ENCODE results near the gene SLC4A7. TPM values are rescaled to one million over a fixed set of nuclear protein-coding genes. Genes with fewer than 3 reads are reported as not detected.
"Not testable (repeated sequence)": the region's sequence is repeated elsewhere in the genome, so short reads cannot be mapped to it uniquely, and the experiment has no call there.

SLC4A7 gene
- polyA plus RNA-seq, 4 donors = 13.8 to 53.0 (median 28.4) TPM

DNA sequence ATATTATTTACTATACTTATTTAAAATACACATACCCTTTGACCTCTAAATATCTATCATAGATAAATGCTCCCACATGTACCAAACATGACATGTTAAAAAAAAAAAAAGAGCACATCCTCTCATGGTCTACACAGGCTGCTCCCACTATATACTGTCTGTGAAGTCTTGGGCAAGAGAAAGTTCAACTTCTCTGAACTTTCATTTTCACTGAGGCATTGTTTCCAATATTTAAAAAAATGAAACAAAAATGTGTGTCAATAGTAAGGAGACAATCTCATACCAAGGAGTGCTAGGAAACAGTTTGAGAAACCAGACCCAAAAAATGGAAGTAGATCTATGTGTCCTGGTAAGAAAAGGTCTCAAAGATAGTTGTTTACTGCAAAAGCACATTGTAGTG is 29.3 kb downstream of the SLC4A7 start:
- Histone ChIP-seq H3K27ac (ENCODE audit: low read depth in 1 of 3, low read length in 2 of 3) (no peak overlapping the region), H3K36me3 (ENCODE audit: control insufficient read depth in 3 of 3, insufficient read depth in 2 of 3, low read depth in 1 of 3, low read length in 3 of 3) (peaks cover 0 to 4% (median 0%) of the 10 kb centered on the region in 3 donors), H3K4me1 (ENCODE audit: control insufficient read depth in 3 of 3, insufficient read depth in 2 of 3, low read depth in 1 of 3, low read length in 2 of 3) (peaks cover 0 to 5% (median 0%) of the 10 kb centered on the region in 3 donors), H3K27me3 (ENCODE audit: control insufficient read depth in 3 of 3, insufficient read depth in 3 of 3, low read length in 3 of 3) (no peaks in the 10 kb centered on the region), H3K4me3 (ENCODE audit: low read depth in 1 of 3, low read length in 3 of 3) (no peak overlapping the region), H3K9me3 (ENCODE audit: control insufficient read depth in 2 of 2, insufficient read depth in 1 of 2, low read depth in 1 of 2, low read length in 1 of 2) (no peaks in the 10 kb centered on the region)
- FAIRE-seq (peak; percentile 33), DNase-seq (peak; percentile 5 to 16)

DNA sequence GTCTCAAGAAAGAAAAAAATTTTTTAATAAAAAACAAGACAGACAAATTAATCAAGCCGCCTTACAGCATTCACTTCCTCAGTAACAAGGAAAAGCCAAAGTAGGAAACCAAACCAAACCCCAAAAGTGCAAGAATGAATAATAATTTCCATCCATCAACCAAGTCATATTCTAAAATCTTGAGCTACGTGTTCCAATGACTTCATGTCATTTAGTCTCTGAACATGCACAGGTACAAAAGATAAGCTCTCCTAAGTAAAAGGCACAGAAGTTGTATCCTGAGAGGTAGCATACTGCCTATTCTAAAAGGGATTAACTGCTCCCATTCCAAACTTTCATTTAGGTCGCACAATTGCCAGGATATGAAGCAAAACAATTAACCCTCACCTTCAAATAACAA is 29.7 kb downstream of the SLC4A7 start:
- H3K27ac ChIP-seq (ENCODE audit: low read depth in 1 of 3, low read length in 2 of 3) = no peak overlapping the region
- no peak overlapping the region for H3K4me3 ChIP-seq (ENCODE audit: low read depth in 1 of 3, low read length in 3 of 3)
- no peak for DNase-seq
- H3K27me3 ChIP-seq (ENCODE audit: control insufficient read depth in 3 of 3, insufficient read depth in 3 of 3, low read length in 3 of 3) = no peaks in the 10 kb centered on the region
- no peaks in the 10 kb centered on the region for H3K9me3 ChIP-seq (ENCODE audit: control insufficient read depth in 2 of 2, insufficient read depth in 1 of 2, low read depth in 1 of 2, low read length in 1 of 2)
- WGBS, 3 donors = 82 to 86% (median 82%) methylated on average over 3 of the region's 3 CpGs
- H3K4me1 ChIP-seq (ENCODE audit: control insufficient read depth in 3 of 3, insufficient read depth in 2 of 3, low read depth in 1 of 3, low read length in 2 of 3) = peaks cover 0 to 5% (median 0%) of the 10 kb centered on the region in 3 donors
- H3K36me3 ChIP-seq (ENCODE audit: control insufficient read depth in 3 of 3, insufficient read depth in 2 of 3, low read depth in 1 of 3, low read length in 3 of 3) = peaks cover 0 to 4% (median 0%) of the 10 kb centered on the region in 3 donors
- FAIRE-seq = no peak

DNA sequence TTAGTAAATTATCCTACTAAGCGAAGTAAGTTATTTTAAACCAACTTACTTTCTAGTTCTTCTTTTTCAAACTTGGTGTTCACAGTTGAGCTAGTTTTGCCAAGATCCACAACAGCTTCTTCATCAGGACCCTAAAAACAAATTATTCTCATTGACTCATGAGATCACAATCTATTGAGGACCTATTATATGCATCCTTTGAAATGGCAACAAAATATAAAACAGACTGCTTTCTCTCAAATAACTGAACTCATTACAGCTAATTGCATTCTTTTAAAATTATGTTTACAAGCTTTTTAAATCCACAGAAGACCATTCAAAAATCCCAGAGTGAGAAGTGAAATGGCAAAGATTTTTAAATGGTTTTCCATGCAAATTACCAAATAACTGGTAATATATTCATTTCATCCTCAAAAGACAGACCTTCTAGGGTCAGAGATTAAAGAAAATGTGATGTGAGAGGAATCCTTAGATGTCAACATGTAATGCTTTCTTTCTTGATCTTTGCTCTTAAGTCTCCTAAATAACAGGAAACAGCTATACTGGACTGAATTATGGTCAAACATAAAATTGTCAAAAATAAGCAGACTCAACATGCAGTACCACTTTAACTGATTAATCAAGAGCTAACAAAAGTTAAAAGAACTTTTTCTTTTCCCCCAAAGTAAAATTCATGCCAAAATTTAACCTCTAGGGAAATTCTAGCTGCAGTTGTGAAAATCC is 31.7 kb downstream of the SLC4A7 start:
- DNase-seq = no peak
- no peak for FAIRE-seq
- no peaks in the 10 kb centered on the region for H3K27me3 ChIP-seq (ENCODE audit: control insufficient read depth in 3 of 3, insufficient read depth in 3 of 3, low read length in 3 of 3)
- peaks cover 0 to 6% (median 0%) of the 10 kb centered on the region in 3 donors for H3K36me3 ChIP-seq (ENCODE audit: control insufficient read depth in 3 of 3, insufficient read depth in 2 of 3, low read depth in 1 of 3, low read length in 3 of 3)
- no peak overlapping the region for H3K27ac ChIP-seq (ENCODE audit: low read depth in 1 of 3, low read length in 2 of 3)
- peaks cover 0 to 5% (median 0%) of the 10 kb centered on the region in 3 donors for H3K4me1 ChIP-seq (ENCODE audit: control insufficient read depth in 3 of 3, insufficient read depth in 2 of 3, low read depth in 1 of 3, low read length in 2 of 3)
- 87 to 98% (median 93%) methylated on average over 1 of the region's 1 CpG for WGBS, 3 donors
- H3K9me3 ChIP-seq (ENCODE audit: control insufficient read depth in 2 of 2, insufficient read depth in 1 of 2, low read depth in 1 of 2, low read length in 1 of 2) = no peaks in the 10 kb centered on the region
- H3K4me3 ChIP-seq (ENCODE audit: low read depth in 1 of 3, low read length in 3 of 3) = no peak overlapping the region

DNA sequence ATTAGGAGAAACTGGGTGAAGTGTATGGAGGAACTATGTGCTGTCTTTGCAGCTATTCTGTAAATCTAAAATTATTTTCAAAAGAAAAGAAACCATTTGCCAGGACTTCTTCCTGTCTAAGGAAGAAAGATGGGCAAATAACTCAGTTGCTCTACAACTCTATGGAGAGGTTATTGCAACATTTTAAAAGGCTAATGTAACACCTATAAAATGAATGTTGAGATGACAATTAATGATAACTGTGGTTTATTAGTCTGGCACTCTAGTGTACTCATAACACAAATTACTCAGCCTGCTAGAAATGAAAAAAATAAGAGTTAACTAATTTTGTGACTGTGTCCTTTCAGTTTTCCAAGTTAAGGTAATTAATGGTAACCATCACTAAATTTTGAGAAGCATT is 32.3 kb downstream of the SLC4A7 start:
- Histone ChIP-seq H3K4me1 (ENCODE audit: control insufficient read depth in 3 of 3, insufficient read depth in 2 of 3, low read depth in 1 of 3, low read length in 2 of 3) (peaks cover 0 to 5% (median 0%) of the 10 kb centered on the region in 3 donors), H3K9me3 (ENCODE audit: control insufficient read depth in 2 of 2, insufficient read depth in 1 of 2, low read depth in 1 of 2, low read length in 1 of 2) (no peaks in the 10 kb centered on the region), H3K27me3 (ENCODE audit: control insufficient read depth in 3 of 3, insufficient read depth in 3 of 3, low read length in 3 of 3) (no peaks in the 10 kb centered on the region), H3K36me3 (ENCODE audit: control insufficient read depth in 3 of 3, insufficient read depth in 2 of 3, low read depth in 1 of 3, low read length in 3 of 3) (peaks cover 0 to 8% (median 2%) of the 10 kb centered on the region in 3 donors), H3K4me3 (ENCODE audit: low read depth in 1 of 3, low read length in 3 of 3) (no peak overlapping the region), H3K27ac (ENCODE audit: low read depth in 1 of 3, low read length in 2 of 3) (no peak overlapping the region)
- no peak for DNase-seq
- FAIRE-seq = no peak

DNA sequence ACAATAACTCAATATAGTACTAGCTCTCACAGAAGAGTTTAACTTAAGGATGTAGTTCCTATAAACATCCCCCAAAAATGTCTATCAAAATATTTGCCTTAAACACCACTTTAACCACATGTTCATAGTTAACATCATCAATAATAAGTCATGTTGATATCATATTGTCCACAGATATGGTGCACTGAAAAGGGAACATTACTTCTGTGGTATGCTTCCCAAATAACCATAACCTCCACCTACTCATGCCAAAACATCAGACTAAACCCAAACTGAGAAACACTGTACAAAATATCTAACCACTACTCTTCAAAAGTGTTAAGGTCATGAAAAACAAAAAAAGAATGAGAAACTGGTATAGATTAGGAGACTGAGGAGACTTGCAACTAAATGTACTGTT is 32.9 kb downstream of the SLC4A7 start:
- H3K4me1 ChIP-seq (ENCODE audit: control insufficient read depth in 3 of 3, insufficient read depth in 2 of 3, low read depth in 1 of 3, low read length in 2 of 3) = peaks cover 0 to 5% (median 0%) of the 10 kb centered on the region in 3 donors
- H3K27ac ChIP-seq (ENCODE audit: low read depth in 1 of 3, low read length in 2 of 3) = no peak overlapping the region
- H3K4me3 ChIP-seq (ENCODE audit: low read depth in 1 of 3, low read length in 3 of 3) = no peak overlapping the region
- no peaks in the 10 kb centered on the region for H3K27me3 ChIP-seq (ENCODE audit: control insufficient read depth in 3 of 3, insufficient read depth in 3 of 3, low read length in 3 of 3)
- FAIRE-seq (no peak), DNase-seq (no peak)
- no peaks in the 10 kb centered on the region for H3K9me3 ChIP-seq (ENCODE audit: control insufficient read depth in 2 of 2, insufficient read depth in 1 of 2, low read depth in 1 of 2, low read length in 1 of 2)
- H3K36me3 ChIP-seq (ENCODE audit: control insufficient read depth in 3 of 3, insufficient read depth in 2 of 3, low read depth in 1 of 3, low read length in 3 of 3) = peaks cover 0 to 8% (median 2%) of the 10 kb centered on the region in 3 donors

DNA sequence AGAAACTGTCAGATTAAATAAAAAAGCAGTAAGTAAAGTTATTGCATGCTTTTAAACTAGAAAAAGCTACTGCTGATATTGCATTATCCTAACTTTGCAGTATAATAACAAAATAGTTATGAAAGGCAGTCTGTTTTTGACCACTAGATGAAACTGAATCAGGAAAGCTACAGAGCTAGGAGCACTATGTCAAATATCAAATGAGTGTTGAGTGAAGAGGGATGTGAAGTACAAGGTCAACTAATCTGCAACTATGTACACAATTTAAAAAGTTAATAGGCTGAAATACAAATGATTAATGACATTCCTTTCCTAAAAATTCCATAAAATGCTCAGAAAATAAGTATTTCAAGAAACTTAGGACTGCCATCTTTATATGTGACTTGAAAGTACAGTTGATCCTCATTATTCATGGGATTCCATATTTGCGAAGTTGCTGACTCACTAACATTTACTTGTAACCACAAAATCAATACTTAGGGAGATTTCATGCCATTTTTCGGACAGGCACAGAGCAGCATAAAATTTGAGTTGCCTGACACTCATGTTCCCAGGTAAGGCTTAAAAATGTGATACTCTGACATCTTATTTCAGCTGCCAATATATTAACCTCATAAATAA is 34.5 kb downstream of the SLC4A7 start:
- DNase-seq = no peak
- H3K4me3 ChIP-seq (ENCODE audit: low read depth in 1 of 3, low read length in 3 of 3) = no peak overlapping the region
- peaks cover 0 to 2% (median 0%) of the 10 kb centered on the region in 3 donors for H3K4me1 ChIP-seq (ENCODE audit: control insufficient read depth in 3 of 3, insufficient read depth in 2 of 3, low read depth in 1 of 3, low read length in 2 of 3)
- WGBS, 3 donors = 88 to 92% (median 89%) methylated on average over 2 of the region's 2 CpGs
- H3K36me3 ChIP-seq (ENCODE audit: control insufficient read depth in 3 of 3, insufficient read depth in 2 of 3, low read depth in 1 of 3, low read length in 3 of 3) = peaks cover 0 to 8% (median 2%) of the 10 kb centered on the region in 3 donors
- no peaks in the 10 kb centered on the region for H3K27me3 ChIP-seq (ENCODE audit: control insufficient read depth in 3 of 3, insufficient read depth in 3 of 3, low read length in 3 of 3)
- FAIRE-seq = no peak
- H3K27ac ChIP-seq (ENCODE audit: low read depth in 1 of 3, low read length in 2 of 3) = no peak overlapping the region
- H3K9me3 ChIP-seq (ENCODE audit: control insufficient read depth in 2 of 2, insufficient read depth in 1 of 2, low read depth in 1 of 2, low read length in 1 of 2) = no peaks in the 10 kb centered on the region

DNA sequence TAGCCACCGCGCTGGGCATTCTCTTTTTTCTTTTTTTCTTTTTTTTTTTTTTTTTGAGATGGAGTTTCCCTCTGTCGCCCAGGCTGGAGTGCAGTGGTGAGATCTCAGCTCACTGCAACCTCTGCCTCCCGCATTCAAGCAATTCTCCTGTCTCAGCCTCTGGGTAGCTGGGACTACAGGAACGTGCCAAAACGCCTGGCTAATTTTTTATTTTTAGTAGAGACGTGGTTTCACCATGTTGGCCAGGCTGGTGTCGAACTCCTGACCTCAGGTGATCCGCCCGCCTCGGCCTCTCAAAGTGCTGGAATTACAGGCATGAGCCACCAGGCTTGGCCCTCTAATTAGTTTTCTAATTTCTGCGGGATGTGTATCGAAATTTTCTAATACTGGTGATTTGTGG is 41.2 kb downstream of the SLC4A7 start:
- 96 to 98% (median 97%) methylated on average over 13 of the region's 13 CpGs for WGBS, 3 donors

DNA sequence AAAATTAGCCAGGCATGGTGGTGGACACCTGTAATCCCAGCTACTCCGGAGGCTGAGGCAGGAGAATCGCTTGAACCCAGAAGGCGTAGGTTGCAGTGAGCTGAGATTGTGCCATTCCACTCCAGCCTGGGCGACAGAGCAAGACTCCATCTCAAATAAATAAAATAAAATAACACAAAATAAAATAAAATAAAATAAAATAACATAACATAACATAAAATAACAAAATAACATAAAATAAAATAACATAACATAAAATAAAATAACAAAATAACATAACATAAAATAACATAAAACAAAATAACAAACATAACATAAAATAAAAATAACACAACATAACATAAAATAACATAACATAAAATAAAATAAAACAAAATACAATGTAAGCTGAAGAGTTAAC is 45.8 kb downstream of the SLC4A7 start:
- H3K4me1 ChIP-seq (ENCODE audit: control insufficient read depth in 3 of 3, insufficient read depth in 2 of 3, low read depth in 1 of 3, low read length in 2 of 3); H3K27ac ChIP-seq (ENCODE audit: low read depth in 1 of 3, low read length in 2 of 3); H3K4me3 ChIP-seq (ENCODE audit: low read depth in 1 of 3, low read length in 3 of 3); H3K27me3 ChIP-seq (ENCODE audit: control insufficient read depth in 3 of 3, insufficient read depth in 3 of 3, low read length in 3 of 3); DNase-seq; H3K9me3 ChIP-seq (ENCODE audit: control insufficient read depth in 2 of 2, insufficient read depth in 1 of 2, low read depth in 1 of 2, low read length in 1 of 2): not testable (repeated sequence)
- peaks cover 11 to 31% (median 18%) of the 10 kb centered on the region in 3 donors for H3K36me3 ChIP-seq (ENCODE audit: control insufficient read depth in 3 of 3, insufficient read depth in 2 of 3, low read depth in 1 of 3, low read length in 3 of 3)
- WGBS, 3 donors = 97 to 99% (median 99%) methylated on average over 4 of the region's 4 CpGs
- peak; percentile 99 for FAIRE-seq

More for the DNA sequence above, 41.2 kb downstream of the SLC4A7 start:
- peaks cover 3 to 25% (median 13%) of the 10 kb centered on the region in 3 donors for H3K36me3 ChIP-seq (ENCODE audit: control insufficient read depth in 3 of 3, insufficient read depth in 2 of 3, low read depth in 1 of 3, low read length in 3 of 3)
- not testable (repeated sequence) for DNase-seq; FAIRE-seq; H3K27me3 ChIP-seq (ENCODE audit: control insufficient read depth in 3 of 3, insufficient read depth in 3 of 3, low read length in 3 of 3); H3K9me3 ChIP-seq (ENCODE audit: control insufficient read depth in 2 of 2, insufficient read depth in 1 of 2, low read depth in 1 of 2, low read length in 1 of 2); H3K4me3 ChIP-seq (ENCODE audit: low read depth in 1 of 3, low read length in 3 of 3); H3K4me1 ChIP-seq (ENCODE audit: control insufficient read depth in 3 of 3, insufficient read depth in 2 of 3, low read depth in 1 of 3, low read length in 2 of 3); H3K27ac ChIP-seq (ENCODE audit: low read depth in 1 of 3, low read length in 2 of 3)

All from small intestine (tissue), 7 donors.